HepG2 (cell line): ENCODE data around the gene KISS1. TPM values are rescaled to one million over a fixed set of nuclear protein-coding genes. Genes with fewer than 3 reads are reported as not detected.

Experiments used
- CBX1 ChIP-seq: IDR thresholded peaks from one replicate; pipeline ENCODE4 v1.6.1; 2016; ENCODE audit warnings: antibody characterized with exemption, low read depth
- EHMT2 ChIP-seq: fragments of 200-600 bp; sonication (generic); IDR thresholded peaks from 2 replicates; pipeline ENCODE4 v1.7.0; 2017; ENCODE audit warnings: antibody characterized with exemption, low read depth, low read length, borderline replicate concordance
- GATA4 ChIP-seq: sonication (generic); IDR thresholded peaks from 2 replicates; pipeline ENCODE4 v1.6.1; 2016; ENCODE audit warnings: antibody characterized with exemption, low read depth, borderline replicate concordance
- IRF1 ChIP-seq: sonication (generic); formaldehyde crosslinking; IDR thresholded peaks from 2 replicates; pipeline ENCODE4 v1.4.0; 2020; ENCODE audit warnings: low read depth, mild to moderate bottlenecking, missing genetic modification reagents
- ISX ChIP-seq: sonication (generic); formaldehyde crosslinking; conservative IDR thresholded peaks from 2 replicates; pipeline ENCODE4 v1.5.0; 2020; ENCODE audit warnings: missing genetic modification reagents
- JDP2 ChIP-seq: sonication (generic); formaldehyde crosslinking; IDR thresholded peaks from 2 replicates; pipeline ENCODE4 v1.8.1; 2022; ENCODE audit warnings: missing genetic modification reagents, borderline replicate concordance
- MYNN ChIP-seq: sonication (generic); formaldehyde crosslinking; IDR thresholded peaks from 2 replicates; pipeline ENCODE4 v1.4.0; 2020; ENCODE audit warnings: mild to moderate bottlenecking, low read depth, missing genetic modification reagents
- NPAS2 ChIP-seq: sonication (generic); formaldehyde crosslinking; IDR thresholded peaks from 2 replicates; pipeline ENCODE4 v1.8.0; 2022; ENCODE audit warnings: mild to moderate bottlenecking, missing genetic modification reagents, borderline replicate concordance
- ONECUT2 ChIP-seq: sonication (generic); formaldehyde crosslinking; IDR thresholded peaks from 2 replicates; pipeline ENCODE4 v1.4.0; 2020; ENCODE audit warnings: missing genetic modification reagents
- PREB ChIP-seq: sonication (generic); formaldehyde crosslinking; IDR thresholded peaks from 2 replicates; pipeline ENCODE4 v1.4.0; 2020; ENCODE audit warnings: missing genetic modification reagents
- RXRB ChIP-seq: IDR thresholded peaks from 2 replicates; pipeline ENCODE4 v1.6.1; 2016; ENCODE audit warnings: borderline replicate concordance, missing genetic modification reagents, missing compliant biosample characterization
- SKI ChIP-seq: fragments of 450-650 bp; IDR thresholded peaks from one replicate; pipeline ENCODE4 v1.6.1; 2018; ENCODE audit warnings: mild to moderate bottlenecking; ENCODE audit not compliant: partially characterized antibody
- SMAD1 ChIP-seq: sonication (generic); formaldehyde crosslinking; IDR thresholded peaks from 2 replicates; pipeline ENCODE4 v1.4.0; 2020; ENCODE audit warnings: missing genetic modification reagents, low read depth, mild to moderate bottlenecking, borderline replicate concordance
- SP5 ChIP-seq: IDR thresholded peaks from 2 replicates; pipeline ENCODE4 v1.6.1; 2016; ENCODE audit warnings: low read depth, borderline replicate concordance
- TFDP1 ChIP-seq: IDR thresholded peaks from 2 replicates; pipeline ENCODE4 v1.6.1; 2016; ENCODE audit warnings: missing compliant biosample characterization, missing genetic modification reagents, borderline replicate concordance
- ZNF281 ChIP-seq: sonication (generic); formaldehyde crosslinking; IDR thresholded peaks from 2 replicates; pipeline ENCODE4 v1.4.0; 2020; ENCODE audit warnings: missing genetic modification reagents, borderline replicate concordance
- ZNF569 ChIP-seq: sonication (generic); formaldehyde crosslinking; IDR thresholded peaks from 2 replicates; pipeline ENCODE4 v1.5.0; 2020; ENCODE audit warnings: mild to moderate bottlenecking, missing genetic modification reagents, moderate library complexity, borderline replicate concordance
- ZNF878 ChIP-seq: sonication (generic); formaldehyde crosslinking; IDR thresholded peaks from 2 replicates; pipeline ENCODE4 v1.8.1; 2023; ENCODE audit warnings: mild to moderate bottlenecking, missing genetic modification reagents, moderate library complexity
- polyA plus RNA-seq, 8 experiments: library from polyadenylated mRNA; depleted of rRNA in 3 of 8; stranded (reverse) in 7 of 8; unstranded in 1 of 8; fragments of >200 nt; fragmentation: Illumina TruSeq in 4 of 8; extraction: Trizol in 4 of 8; gene quantifications; 2 replicates each; pipeline versions ENCODE4 v1.2.1 to v1.2.3, GENCODE V29; 2011 to 2016; ENCODE audit warnings: low read depth in 4 of 8, missing spikeins in 1 of 8, mixed read lengths in 1 of 8; ENCODE audit not compliant: insufficient read depth in 1 of 8
- total RNA-seq, 5 experiments: library from RNA; depleted of rRNA; stranded (reverse); fragments of >200 nt; fragmentation: Illumina TruSeq; extraction: Trizol; gene quantifications; 2 replicates each; pipeline ENCODE4 v1.2.3, GENCODE V29; 2016; ENCODE audit warnings: low read depth in 1 of 5
- TF ChIP-seq, protein P1 (sequence below): IDR thresholded peaks from 2 replicates; pipeline ENCODE4 v1.4.0; 2020; ENCODE audit warnings: mild to moderate bottlenecking, missing genetic modification reagents
- TF ChIP-seq, protein P2 (sequence below): IDR thresholded peaks from 2 replicates; pipeline ENCODE4 v1.6.1; 2012; ENCODE audit warnings: inconsistent platforms

Gene KISS1
- total and polyA plus RNA-seq, 2 of the 13 experiments (the other 11 are each of a cell fraction or from before 2014, with no cell fraction given), result 0.24 to 0.80 TPM

DNA sequence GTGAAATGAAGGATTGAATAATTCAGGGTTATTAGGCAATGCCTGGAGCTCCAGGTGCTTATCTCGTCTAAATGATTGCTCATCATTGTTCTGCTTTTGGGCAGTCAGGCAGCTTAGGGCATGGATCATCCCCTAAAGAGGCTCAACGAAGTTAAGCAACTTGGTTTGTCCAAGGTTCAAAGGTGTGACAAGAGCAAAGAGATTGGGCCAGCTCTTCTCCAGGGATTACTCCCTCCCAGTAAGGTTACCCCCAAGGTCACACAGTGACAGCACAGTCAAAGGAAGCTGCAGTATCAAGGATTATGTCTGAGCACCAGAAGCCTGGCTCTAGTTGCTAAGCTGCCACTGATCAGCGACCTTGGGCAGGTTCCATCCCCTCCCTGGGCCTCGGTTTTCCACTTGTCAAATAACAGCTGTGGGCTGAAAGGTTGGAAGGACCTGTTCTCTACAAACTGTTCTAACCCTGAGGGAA lies 51.2 kb downstream of the KISS1 start (continued):
- peak; percentile 38; the same call in 1 of the 2 replicates for TF ChIP-seq TFDP1 (CRISPR knock-in tag)
- TF ChIP-seq GATA4, result 0 out of 2 replicates have a peak, but pooled peaks have one; percentile 7
- TF ChIP-seq CBX1, result peak; percentile 27
- peak; percentile 83 for TF ChIP-seq RXRB (CRISPR knock-in tag)
- no peak for TF ChIP-seq ISX
- no peak for TF ChIP-seq SMAD1 (CRISPR knock-in tag)
- peak; percentile 51 for TF ChIP-seq SKI
- TF ChIP-seq JDP2 (CRISPR knock-in tag), result no peak
- no peak for TF ChIP-seq MYNN
- no peak for TF ChIP-seq NPAS2
- peak; percentile 11; the same call in 1 of the 2 replicates for TF ChIP-seq ZNF281
- no peak for TF ChIP-seq ZNF569 (CRISPR knock-in tag)
- TF ChIP-seq PREB (CRISPR knock-in tag), result no peak
- TF ChIP-seq ZNF878 (CRISPR knock-in tag), result 0 out of 2 replicates have a peak, but pooled peaks have one; percentile 26
- TF ChIP-seq IRF1 (CRISPR knock-in tag), result no peak
- TF ChIP-seq SP5 (CRISPR knock-in tag), result peak; percentile 52; the same call in 1 of the 2 replicates
- no peak for TF ChIP-seq ONECUT2 (CRISPR knock-in tag)
- TF ChIP-seq, protein P1, sequence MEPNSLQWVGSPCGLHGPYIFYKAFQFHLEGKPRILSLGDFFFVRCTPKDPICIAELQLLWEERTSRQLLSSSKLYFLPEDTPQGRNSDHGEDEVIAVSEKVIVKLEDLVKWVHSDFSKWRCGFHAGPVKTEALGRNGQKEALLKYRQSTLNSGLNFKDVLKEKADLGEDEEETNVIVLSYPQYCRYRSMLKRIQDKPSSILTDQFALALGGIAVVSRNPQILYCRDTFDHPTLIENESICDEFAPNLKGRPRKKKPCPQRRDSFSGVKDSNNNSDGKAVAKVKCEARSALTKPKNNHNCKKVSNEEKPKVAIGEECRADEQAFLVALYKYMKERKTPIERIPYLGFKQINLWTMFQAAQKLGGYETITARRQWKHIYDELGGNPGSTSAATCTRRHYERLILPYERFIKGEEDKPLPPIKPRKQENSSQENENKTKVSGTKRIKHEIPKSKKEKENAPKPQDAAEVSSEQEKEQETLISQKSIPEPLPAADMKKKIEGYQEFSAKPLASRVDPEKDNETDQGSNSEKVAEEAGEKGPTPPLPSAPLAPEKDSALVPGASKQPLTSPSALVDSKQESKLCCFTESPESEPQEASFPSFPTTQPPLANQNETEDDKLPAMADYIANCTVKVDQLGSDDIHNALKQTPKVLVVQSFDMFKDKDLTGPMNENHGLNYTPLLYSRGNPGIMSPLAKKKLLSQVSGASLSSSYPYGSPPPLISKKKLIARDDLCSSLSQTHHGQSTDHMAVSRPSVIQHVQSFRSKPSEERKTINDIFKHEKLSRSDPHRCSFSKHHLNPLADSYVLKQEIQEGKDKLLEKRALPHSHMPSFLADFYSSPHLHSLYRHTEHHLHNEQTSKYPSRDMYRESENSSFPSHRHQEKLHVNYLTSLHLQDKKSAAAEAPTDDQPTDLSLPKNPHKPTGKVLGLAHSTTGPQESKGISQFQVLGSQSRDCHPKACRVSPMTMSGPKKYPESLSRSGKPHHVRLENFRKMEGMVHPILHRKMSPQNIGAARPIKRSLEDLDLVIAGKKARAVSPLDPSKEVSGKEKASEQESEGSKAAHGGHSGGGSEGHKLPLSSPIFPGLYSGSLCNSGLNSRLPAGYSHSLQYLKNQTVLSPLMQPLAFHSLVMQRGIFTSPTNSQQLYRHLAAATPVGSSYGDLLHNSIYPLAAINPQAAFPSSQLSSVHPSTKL (CRISPR knock-in tag), result peak; percentile 90
- 0 out of 2 replicates have a peak, but pooled peaks have one; percentile 43 for TF ChIP-seq EHMT2
- TF ChIP-seq, protein P2, sequence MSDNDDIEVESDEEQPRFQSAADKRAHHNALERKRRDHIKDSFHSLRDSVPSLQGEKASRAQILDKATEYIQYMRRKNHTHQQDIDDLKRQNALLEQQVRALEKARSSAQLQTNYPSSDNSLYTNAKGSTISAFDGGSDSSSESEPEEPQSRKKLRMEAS, result peak; percentile 75
